UCSD-AML1 (cell line): Measurements from ENCODE around the gene GSTO1.

ENCODE experiments used
- DNase-seq: peaks from one replicate; lab custom pipeline; 2025; ENCODE audit not compliant: unreplicated experiment; lab: John Stamatoyannopoulos, UW

GSTO1 gene

GRCh38 chr10:104250371-104250770, 4.3 kb upstream of the GSTO1 start:
- DNase-seq, result no peak

- DNase-seq, result no peak
These were observed 3.2 kb upstream of the GSTO1 start for GRCh38 chr10:104251443-104251842.

- no peak for DNase-seq
These were observed 2.3 kb upstream of the GSTO1 start for GRCh38 chr10:104252368-104252767.

GRCh38 chr10:104253106-104253505, 1.6 kb upstream of the GSTO1 start:
- no peak for DNase-seq

- no peak for DNase-seq
These were observed 884 bp upstream of the GSTO1 start for GRCh38 chr10:104253606-104254410.

GRCh38 chr10:104255311-104255981, 754 bp downstream of the GSTO1 start:
- DNase-seq, result no peak

GRCh38 chr10:104256335-104256961, 1.8 kb downstream of the GSTO1 start:
- no peak for DNase-seq

- DNase-seq, result no peak
These were observed 2.5 kb downstream of the GSTO1 start for GRCh38 chr10:104257235-104257634.

GRCh38 chr10:104258209-104258608, 3.5 kb downstream of the GSTO1 start:
- DNase-seq, result no peak

GRCh38 chr10:104259456-104259855, 4.8 kb downstream of the GSTO1 start:
- no peak for DNase-seq

GRCh38 chr10:104259999-104260774, 5.5 kb downstream of the GSTO1 start:
- DNase-seq, result no peak

- DNase-seq, result no peak
These were observed 6.1 kb downstream of the GSTO1 start for GRCh38 chr10:104260775-104261115.

- no peak for DNase-seq
These were observed 7.4 kb downstream of the GSTO1 start for GRCh38 chr10:104262055-104262454.

GRCh38 chr10:104264783-104265182, 10.1 kb downstream of the GSTO1 start:
- DNase-seq, result no peak

GRCh38 chr10:104267721-104268404, 13.2 kb downstream of the GSTO1 start:
- no peak for DNase-seq

GRCh38 chr10:104268405-104268712, 13.7 kb downstream of the GSTO1 start:
- no peak for DNase-seq

GRCh38 chr10:104268713-104269645, 14.3 kb downstream of the GSTO1 start, which contains the start of gene GSTO2:
Gene GSTO2 (plus strand): TSS chr10:104269184. CDS start chr10:104274916, 5,732 bp downstream.
- peak; percentile 98 for DNase-seq

GRCh38 chr10:104273286-104273685, 18.6 kb downstream of the GSTO1 start:
- no peak for DNase-seq

- no peak for DNase-seq
These were observed 19.3 kb downstream of the GSTO1 start for GRCh38 chr10:104273899-104274575.
